HCT116 (cell line): ENCODE data around the gene ATF7. TPM values are rescaled to one million over a fixed set of nuclear protein-coding genes. Genes with fewer than 3 reads are reported as not detected.

Experiments used
- ATAC-seq: fragments of 200-7000 bp; cut with Tn5 transposase; 2 replicates; pipeline ENCODE4 v1.9.1; 2020; ENCODE audit warnings: mild to moderate bottlenecking, moderate library complexity
- BruUV-seq: library from RNA; stranded (reverse); fragments of 400-500 nt; replicated peaks from 2 replicates; lab custom pipeline; 2021; lab: Mats Ljungman, UMichigan
- CTCF ChIA-PET: fragments of 300-600 bp; sonication (Branson Sonifier 250); formaldehyde crosslinking; loops from one replicate; lab custom pipeline; 2021; ENCODE audit warnings: antibody characterized with exemption; lab: Charles Lee
- POLR2A ChIA-PET: fragments of 300-600, 350-600 bp; sonication (Branson Sonifier 250); formaldehyde crosslinking; loops from one replicate; lab custom pipeline; 2021; ENCODE audit warnings: antibody characterized with exemption; lab: Charles Lee
- RAD21 ChIA-PET, 2 experiments: fragments of 300-600 bp; sonication (Branson Sonifier 250); formaldehyde crosslinking; loops; one replicate each; lab custom pipeline; 2023; ENCODE audit warnings: low total read pairs in 2 of 2; ENCODE audit not compliant: uncharacterized antibody in 2 of 2, unreplicated experiment in 2 of 2, low non-redundant PET in 1 of 2; lab: Charles Lee
- DNase-seq: peaks from one replicate; pipeline ENCODE4 v3.0.0-alpha.2; 2010; ENCODE audit warnings: low read depth, low spot score
- H2AFZ ChIP-seq: fragments of 200-600 bp; shearing (Covaris generic), sonication (generic); 2 replicates; pipeline ENCODE4 v1.6.1; 2017; ENCODE audit warnings: low read depth, mixed run types, mixed read lengths, antibody characterized with exemption, low read length; ENCODE audit not compliant: poor library complexity, severe bottlenecking
- H3K27ac ChIP-seq: 2 replicates; pipeline ENCODE4 v1.5.1; 2012; ENCODE audit warnings: low read depth, low read length
- H3K27me3 ChIP-seq: fragments of 200-600 bp; sonication (generic); 2 replicates; pipeline ENCODE4 v1.6.1; 2016; ENCODE audit warnings: mixed run types, low read length, mixed read lengths; ENCODE audit not compliant: insufficient read depth
- H3K36me3 ChIP-seq, 2 experiments: fragments of 200-500 bp in 1 of 2; fragments of 200-600 bp in 1 of 2; sonication (Bioruptor generic) in 1 of 2; sonication (generic) in 1 of 2; 2 replicates each; pipeline versions ENCODE4 v1.5.1 to v1.6.1; 2014 to 2016; ENCODE audit warnings: low read length in 2 of 2, inconsistent platforms in 1 of 2, mixed read lengths in 1 of 2, mixed run types in 1 of 2; ENCODE audit not compliant: insufficient read depth in 2 of 2, control insufficient read depth in 1 of 2
- H3K4me1 ChIP-seq, 2 experiments: fragments of 200-600 bp in 1 of 2; sonication (generic) in 1 of 2; 2 replicates each; pipeline versions ENCODE4 v1.5.1 to v1.6.1; 2012 to 2017; ENCODE audit warnings: low read length in 2 of 2, inconsistent platforms in 1 of 2, mild to moderate bottlenecking in 1 of 2, mixed read lengths in 1 of 2, mixed run types in 1 of 2, moderate library complexity in 1 of 2; ENCODE audit not compliant: insufficient read depth in 2 of 2, control insufficient read depth in 1 of 2
- H3K4me2 ChIP-seq: fragments of 200-600 bp; sonication (generic); 2 replicates; pipeline ENCODE4 v1.6.1; 2017; ENCODE audit warnings: mixed run types, low read length, mixed read lengths
- H3K4me3 ChIP-seq, 2 experiments: fragments of 200-600 bp in 1 of 2; sonication (generic) in 1 of 2; replicated peaks in 1 of 2; 2 replicates each; pipeline ENCODE4 v1.5.1; 2011 to 2016; ENCODE audit warnings: low read length in 2 of 2, control low read depth in 1 of 2, low read depth in 1 of 2, mild to moderate bottlenecking in 1 of 2, mixed read lengths in 1 of 2, mixed run types in 1 of 2
- H3K79me2 ChIP-seq: fragments of 200-600 bp; sonication (generic); 2 replicates; pipeline ENCODE4 v1.6.1; 2017; ENCODE audit warnings: mild to moderate bottlenecking, mixed run types, low read length, moderate library complexity, mixed read lengths; ENCODE audit not compliant: insufficient read depth
- H3K9ac ChIP-seq: fragments of 200-600 bp; sonication (generic); 2 replicates; pipeline ENCODE4 v1.6.1; 2016; ENCODE audit warnings: low read length, mixed read lengths
- H3K9me2 ChIP-seq: fragments of 200-600 bp; sonication (generic), shearing (Covaris generic); 2 replicates; pipeline ENCODE4 v1.6.1; 2017; ENCODE audit warnings: mixed run types, mild to moderate bottlenecking, moderate library complexity; ENCODE audit not compliant: insufficient read depth
- H3K9me3 ChIP-seq, 2 experiments: fragments of 200-500 bp in 1 of 2; fragments of 200-600 bp in 1 of 2; sonication (Bioruptor generic) in 1 of 2; sonication (generic) in 1 of 2; 2 replicates each; pipeline ENCODE4 v1.6.1; 2014 to 2017; ENCODE audit warnings: low read length in 2 of 2, mixed read lengths in 2 of 2, inconsistent platforms in 1 of 2, low read depth in 1 of 2, mild to moderate bottlenecking in 1 of 2, mixed run types in 1 of 2, moderate library complexity in 1 of 2; ENCODE audit not compliant: control insufficient read depth in 1 of 2, insufficient read depth in 1 of 2
- H4K20me1 ChIP-seq: fragments of 200-600 bp; sonication (generic), shearing (Covaris generic); 2 replicates; pipeline ENCODE4 v1.6.1; 2017; ENCODE audit warnings: mixed run types, mild to moderate bottlenecking, moderate library complexity; ENCODE audit not compliant: insufficient read depth
- ATF3 ChIP-seq: IDR thresholded peaks from 2 replicates; pipeline ENCODE4 v1.6.1; 2012
- CBX3 ChIP-seq: IDR thresholded peaks from 2 replicates; pipeline ENCODE4 v1.6.1; 2012; ENCODE audit warnings: low read depth
- ELF1 ChIP-seq: IDR thresholded peaks from 2 replicates; pipeline ENCODE4 v1.6.1; 2012; ENCODE audit warnings: low read depth, borderline replicate concordance
- EZH2phosphoT487 ChIP-seq: fragments of 200-600 bp; IDR thresholded peaks from 2 replicates; pipeline ENCODE4 v1.6.1; 2018; ENCODE audit warnings: antibody characterized with exemption, borderline replicate concordance
- JUND ChIP-seq: IDR thresholded peaks from 2 replicates; pipeline ENCODE4 v1.6.1; 2012
- POLR2A ChIP-seq: IDR thresholded peaks from 2 replicates; pipeline ENCODE4 v1.7.0; 2011; ENCODE audit warnings: borderline replicate concordance; ENCODE audit not compliant: insufficient read depth, insufficient read length; ENCODE audit errors: extremely low read depth
- POLR2AphosphoS5 ChIP-seq: IDR thresholded peaks from 2 replicates; pipeline ENCODE4 v1.6.1; 2011; ENCODE audit warnings: mild to moderate bottlenecking, low read depth, low read length, moderate library complexity
- REST ChIP-seq: IDR thresholded peaks from 2 replicates; pipeline ENCODE4 v1.6.1; 2012; ENCODE audit warnings: low read depth
- SP1 ChIP-seq: IDR thresholded peaks from 2 replicates; pipeline ENCODE4 v1.6.1; 2012; ENCODE audit warnings: low read depth
- ZBTB33 ChIP-seq: IDR thresholded peaks from 2 replicates; pipeline ENCODE4 v1.6.1; 2011; ENCODE audit warnings: mild to moderate bottlenecking, low read length, moderate library complexity; ENCODE audit not compliant: insufficient replicate concordance; ENCODE audit errors: extremely low read depth
- ZFX ChIP-seq: fragments of 450-650 bp; IDR thresholded peaks from 2 replicates; pipeline ENCODE4 v1.6.1; 2017
- intact Hi-C: fragments of 100-400 bp; cut with micrococcal nuclease; formaldehyde crosslinking; loops from 2 replicates; pipeline ENCODE4 v1.10.0; 2022
- total RNA-seq: library from RNA; stranded (reverse); gene quantifications from one replicate; pipeline ENCODE4 v1.2.1, GENCODE V29; 2021; ENCODE audit not compliant: unreplicated experiment
- TF ChIP-seq, protein P1 (sequence below): IDR thresholded peaks from 2 replicates; pipeline ENCODE4 v1.6.1; 2012

Gene ATF7
- total RNA-seq, 1 experiment from 2014 or later = 24.0 TPM

DNA sequence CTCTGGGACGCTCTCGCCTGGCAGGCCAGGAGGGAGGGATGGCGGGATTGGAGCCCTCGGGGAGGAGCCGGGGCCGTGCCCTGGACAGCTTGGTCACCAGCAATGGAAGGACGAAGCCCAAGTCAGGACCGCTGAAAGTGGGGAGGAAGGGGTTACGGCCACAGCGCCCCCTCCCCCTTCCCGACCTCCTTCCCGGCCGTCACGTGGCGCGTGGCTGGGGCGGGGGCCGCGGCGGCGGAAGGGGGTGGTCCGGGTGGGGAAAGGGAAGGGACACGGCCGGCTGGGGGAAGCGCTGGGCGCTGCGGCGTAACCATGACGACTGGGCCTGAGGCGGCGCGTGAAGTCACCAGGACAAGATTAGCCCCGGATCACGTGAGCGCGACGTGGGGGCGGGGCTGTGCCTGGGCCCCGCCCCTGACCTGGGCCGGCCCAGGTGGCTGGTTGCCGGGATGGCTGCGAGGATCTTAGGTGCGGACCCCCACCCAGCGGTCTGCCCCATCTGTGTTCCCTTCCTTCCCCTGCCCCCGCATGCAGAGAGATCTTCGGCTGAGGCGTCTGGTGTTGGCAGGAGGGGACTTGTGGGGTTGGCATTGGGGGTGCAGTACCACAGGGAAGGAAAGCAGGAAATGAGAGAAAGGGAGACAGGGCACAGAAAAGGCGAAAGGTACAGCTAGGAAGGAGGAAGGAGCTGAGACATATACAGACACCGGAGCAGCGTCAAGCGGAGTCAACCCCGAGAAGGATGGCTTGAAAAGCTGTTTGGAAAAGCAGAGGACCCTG is 133.2 kb downstream of the ATF7 start:
- Histone ChIP-seq H3K9ac (peak overlapping the region; percentile 56), H2AFZ (no peak overlapping the region), H4K20me1 (no peaks in the 10 kb centered on the region), H3K4me3 (peak overlapping the region; percentile 41 to 59), H3K79me2 (no peaks in the 10 kb centered on the region), H3K4me2 (peak overlapping the region; percentile 89), H3K9me2 (no peaks in the 10 kb centered on the region), H3K36me3 (no peaks in the 10 kb centered on the region), H3K27me3 (no peaks in the 10 kb centered on the region), H3K9me3 (no peaks in the 10 kb centered on the region), H3K4me1 (peaks cover 14 to 28% of the 10 kb centered on the region in 2 experiments), H3K27ac (peak overlapping the region; percentile 41)
- POLR2A ChIA-PET = no interaction called here
- CTCF ChIA-PET = interaction anchor here (1.2 kb wide), 1 partner anchor 141 kb away, joined by 3 read pairs; no protein-coding TSS in a partner anchor
- peak; percentile 81 for TF ChIP-seq POLR2AphosphoS5
- TF ChIP-seq, protein P1, sequence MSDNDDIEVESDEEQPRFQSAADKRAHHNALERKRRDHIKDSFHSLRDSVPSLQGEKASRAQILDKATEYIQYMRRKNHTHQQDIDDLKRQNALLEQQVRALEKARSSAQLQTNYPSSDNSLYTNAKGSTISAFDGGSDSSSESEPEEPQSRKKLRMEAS = no peak
- intact Hi-C loops = no loop called here
- ATAC-seq (peak; percentile 92), DNase-seq (peak; percentile 64)
- RAD21 ChIA-PET = no interaction called here
- no TSS peak for BruUV-seq

- H3K79me2 ChIP-seq = no peaks in the 10 kb centered on the region
- H3K9me3 ChIP-seq = no peaks in the 10 kb centered on the region
- intact Hi-C loops = no loop called here
- no TSS peak for BruUV-seq
- no peak overlapping the region for H3K27ac ChIP-seq
- H3K36me3 ChIP-seq = peaks cover 0 to 5% of the 10 kb centered on the region in 2 experiments; a peak in 1 of 4 replicates
- DNase-seq = no peak
- no peaks in the 10 kb centered on the region for H3K27me3 ChIP-seq
- 0 out of 4 replicates have a peak overlapping the region, but pooled peaks of 1 of the 2 experiments have one; percentile 59 for H3K4me3 ChIP-seq
- ATAC-seq = no peak
- peaks cover 14 to 28% of the 10 kb centered on the region in 2 experiments for H3K4me1 ChIP-seq
- no peaks in the 10 kb centered on the region for H3K9me2 ChIP-seq
- peak overlapping the region; percentile 89 for H3K4me2 ChIP-seq
- POLR2A ChIA-PET = interaction anchor here (1.2 to 1.4 kb wide), 2 partner anchors 8 to 9 kb away, joined by 4 to 5 read pairs; no protein-coding TSS in a partner anchor
- no peak overlapping the region for H2AFZ ChIP-seq
- CTCF ChIA-PET = interaction anchor here (1.2 kb wide), 1 partner anchor 140 kb away, joined by 3 read pairs; no protein-coding TSS in a partner anchor
- peak overlapping the region; percentile 56; the same call in 1 of the 2 replicates for H3K9ac ChIP-seq
- H4K20me1 ChIP-seq = no peaks in the 10 kb centered on the region
- RAD21 ChIA-PET = no interaction called here
- TF ChIP-seq ATF3 (no peak), SP1 (no peak), REST (no peak), ELF1 (no peak), POLR2AphosphoS5 (no peak), JUND (no peak), CBX3 (no peak), EZH2phosphoT487 (no peak), ZFX (no peak), ZBTB33 (no peak), POLR2A (no peak)
- TF ChIP-seq, protein P1 = no peak
Measured at GRCh38 chr12:53492188-53492587, 134.0 kb downstream of the ATF7 start.
